A549 treated with CORT108297 at 1 μM for 4 hours (cell line): ENCODE measurements around the gene DHCR24. TPM values are rescaled to one million over a fixed set of nuclear protein-coding genes. Genes with fewer than 3 reads are reported as not detected.

ENCODE experiments used
- total RNA-seq: library from RNA; stranded (reverse); fragments of 200-300 nt; extraction: Qiagen RNA extraction; gene quantifications from 5 replicates; pipeline ENCODE4 v1.2.3, GENCODE V29; 2022

Gene DHCR24
- 35.1 to 44.3 TPM (median 40.7 TPM) in 5 replicates for total RNA-seq

GRCh38 chr1:54886724-54887664, at the start of gene DHCR24:
Gene DHCR24 (minus strand): TSS chr1:54887195. CDS start chr1:54887119, 76 bp downstream.

DNA sequence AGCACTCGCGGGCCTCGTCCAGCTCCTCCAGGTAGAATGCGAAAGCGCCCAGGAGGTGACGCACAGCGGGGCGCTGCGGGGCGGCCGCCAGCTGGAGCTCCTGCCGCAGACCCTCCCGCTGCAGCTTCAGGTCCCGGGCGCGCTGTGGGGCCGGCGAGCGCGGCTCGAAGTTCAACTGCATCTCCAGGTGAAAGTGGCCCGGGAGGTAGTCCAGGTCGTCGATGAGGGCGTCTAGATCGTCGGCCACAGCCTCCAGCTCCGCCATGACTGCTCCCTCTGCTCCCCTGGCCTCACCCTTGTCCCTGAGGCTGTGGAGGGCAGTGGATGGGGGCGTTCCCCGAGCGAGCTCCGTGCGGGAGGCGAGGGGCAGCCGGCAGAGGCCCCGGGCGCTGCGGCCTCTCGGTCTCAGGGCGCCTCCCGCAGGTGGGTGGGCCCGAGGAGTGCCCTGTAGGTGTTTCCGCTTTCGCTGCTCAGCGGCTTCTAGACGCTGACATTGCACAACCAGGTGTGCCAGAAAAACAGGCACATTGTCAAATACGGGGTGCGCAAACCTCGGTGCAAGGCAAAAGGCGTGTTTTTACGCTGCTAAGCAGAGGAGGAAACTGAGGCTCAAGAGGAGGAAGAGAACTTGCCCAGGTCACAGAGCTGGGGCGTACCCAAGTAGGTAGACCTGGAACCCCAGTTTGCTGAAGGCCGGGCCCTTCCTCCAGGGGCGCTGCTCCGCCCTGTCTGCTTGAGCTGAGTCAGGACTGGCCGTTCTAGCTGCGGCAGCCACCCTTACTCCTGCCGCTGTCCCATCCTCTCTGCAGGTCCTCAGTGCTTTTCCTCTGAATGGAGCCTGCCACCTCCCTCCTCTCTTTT, 85.9 kb downstream of the DHCR24 start, which contains the start of gene TTC22:
Gene TTC22 (minus strand): TSS at position 425 of the 861 bp plus-strand sequence. CDS start 160 bp downstream, at position 265.

Other genes with a start within 250 kb of the DHCR24 start
- gene MROH7, start 245.4 kb downstream of the DHCR24 start, total RNA-seq: not detected in 5 replicates
- gene TTC4, start 171.3 kb downstream of the DHCR24 start, total RNA-seq: 27.1 to 39.1 TPM (median 28.3 TPM) in 5 replicates
- gene PARS2, start 122.7 kb downstream of the DHCR24 start, total RNA-seq: 3.6 to 5.4 TPM (median 4.8 TPM) in 5 replicates
- gene TTC22, start 85.9 kb downstream of the DHCR24 start, total RNA-seq: not detected in 5 replicates
- gene TMEM61, start 93.4 kb upstream of the DHCR24 start, total RNA-seq: 0.26 to 0.55 TPM (median 0.39 TPM) in 4 of 5 replicates, not detected in the other
- 0.02 TPM in 1 of 5 replicates, not detected in the others for gene BSND, start 111.7 kb upstream of the DHCR24 start, total RNA-seq
- 2.0 to 4.6 TPM (median 3.5 TPM) in 5 replicates for gene PCSK9, start 152.4 kb upstream of the DHCR24 start, total RNA-seq